Brain pericyte (primary cell): Measurements from ENCODE around the gene GPR84.
A peak's percentile ranks its signal among the peaks of the same experiment; 100 is the strongest.

ENCODE experiments used
- DNase-seq: peaks from one replicate; pipeline ENCODE4 v3.0.0-alpha.2; 2012; ENCODE audit warnings: low read depth, low spot score

GPR84 gene

GRCh38 chr12:54374562-54375258, 10.4 kb upstream of the GPR84 start:
- DNase-seq, result no peak

- no peak for DNase-seq
Observed at GRCh38 chr12:54373649-54374561, 9.6 kb upstream of the GPR84 start.

GRCh38 chr12:54372113-54372806, 8.0 kb upstream of the GPR84 start:
- DNase-seq, result no peak

- DNase-seq, result no peak
Observed at GRCh38 chr12:54371328-54372112, 7.2 kb upstream of the GPR84 start.

- peak; percentile 60 for DNase-seq
Observed at GRCh38 chr12:54370171-54370730, 6.0 kb upstream of the GPR84 start.

- DNase-seq, result no peak
Observed at GRCh38 chr12:54369597-54370131, 5.4 kb upstream of the GPR84 start.

- DNase-seq, result no peak
Observed at GRCh38 chr12:54368709-54369596, 4.7 kb upstream of the GPR84 start.

- no peak for DNase-seq
Observed at GRCh38 chr12:54368025-54368708, 3.9 kb upstream of the GPR84 start.

GRCh38 chr12:54363618-54364017, 668 bp downstream of the GPR84 start:
- no peak for DNase-seq

GRCh38 chr12:54363047-54363446, 1.2 kb downstream of the GPR84 start:
- DNase-seq, result no peak

- no peak for DNase-seq
Observed at GRCh38 chr12:54360717-54361456, 3.4 kb downstream of the GPR84 start.

GRCh38 chr12:54359762-54360351, 4.4 kb downstream of the GPR84 start:
- no peak for DNase-seq

- DNase-seq, result peak; percentile 98
Observed at GRCh38 chr12:54358945-54359761, 5.1 kb downstream of the GPR84 start.

- no peak for DNase-seq
Observed at GRCh38 chr12:54358191-54358944, 5.9 kb downstream of the GPR84 start.

GRCh38 chr12:54357506-54358190, 6.6 kb downstream of the GPR84 start:
- no peak for DNase-seq

- no peak for DNase-seq
Observed at GRCh38 chr12:54356951-54357356, 7.3 kb downstream of the GPR84 start.
